Sigmoid colon (tissue), 7 donors: Measurements from ENCODE around the gene SORCS1. TPM values are rescaled to one million over a fixed set of nuclear protein-coding genes. Genes with fewer than 3 reads are reported as not detected.
A peak's percentile ranks its signal among the peaks of the same experiment; 100 is the strongest.

Source experiments
- DNase-seq: peaks from one replicate; pipeline ENCODE4 v3.0.0-alpha.2; 2019
- H3K27ac ChIP-seq, 4 donors: fragments of 200-600 bp; sonication (generic); one replicate each; pipeline ENCODE4 v1.5.1; 2016 to 2019; ENCODE audit warnings: mild to moderate bottlenecking in 1 of 4
- H3K27me3 ChIP-seq, 3 donors: fragments of 200-600 bp; sonication (generic); one replicate each; pipeline ENCODE4 v1.5.1; 2019; ENCODE audit warnings: mild to moderate bottlenecking in 1 of 3
- H3K36me3 ChIP-seq, 4 donors: fragments of 200-600 bp; sonication (generic); one replicate each; pipeline ENCODE4 v1.5.1; 2016 to 2019
- H3K4me1 ChIP-seq, 4 donors: fragments of 200-600 bp; sonication (generic); one replicate each; pipeline ENCODE4 v1.5.1; 2017 to 2019
- H3K4me3 ChIP-seq, 4 donors: fragments of 200-600 bp; sonication (generic); one replicate each; pipeline ENCODE4 v1.5.1; 2017 to 2019; ENCODE audit warnings: mild to moderate bottlenecking in 2 of 4, moderate library complexity in 1 of 4
- H3K9me3 ChIP-seq, 4 donors: fragments of 200-600 bp in 3 of 4; sonication (generic) in 3 of 4; one replicate each; pipeline versions ENCODE4 v1.5.1 to v1.6.1; 2013 to 2019
- EP300 ChIP-seq, 4 donors: sonication (generic); formaldehyde crosslinking; IDR thresholded peaks; one replicate each; pipeline ENCODE4 v1.6.1; 2017; ENCODE audit warnings: antibody characterized with exemption in 4 of 4
- POLR2A ChIP-seq, 2 donors: fragments of 450-650 bp; IDR thresholded peaks; one replicate each; pipeline ENCODE4 v1.6.1; 2016; ENCODE audit warnings: antibody characterized with exemption in 2 of 2, mild to moderate bottlenecking in 2 of 2, moderate library complexity in 2 of 2
- POLR2AphosphoS5 ChIP-seq, 4 donors: sonication (generic); formaldehyde crosslinking; IDR thresholded peaks; one replicate each; pipeline ENCODE4 v1.6.1; 2017; ENCODE audit warnings: antibody characterized with exemption in 4 of 4
- WGBS, 2 donors: extraction: QIAGEN DNeasy Blood & Tissue Kit; methylation state at CpG; one replicate each; pipeline ENCODE4 v1.1.7; 2013; 5-methylcytosine and 5-hydroxymethylcytosine counted together
- intact Hi-C: fragments of 100-400 bp; cut with DNase I; formaldehyde crosslinking; loops from one replicate; pipeline ENCODE4 v1.15.1; 2023
- polyA plus RNA-seq, 3 donors: library from polyadenylated mRNA; stranded (reverse); fragments of 200-250 nt; gene quantifications; one replicate each; pipeline ENCODE4 v1.2.3, GENCODE V29; 2013
- total RNA-seq, 4 donors: library from RNA; depleted of rRNA; stranded (reverse); fragments of >200 nt; gene quantifications; one replicate each; pipeline ENCODE4 v1.1.0, GENCODE V29; 2016
- TF ChIP-seq, protein P1 (sequence below), 4 experiments: fragments of 450-650 bp in 3 of 4; fragments of 200-600 bp in 1 of 4; IDR thresholded peaks; one replicate each; pipeline ENCODE4 v1.5.1; 2016 to 2019; ENCODE audit warnings: antibody characterized with exemption in 4 of 4, mild to moderate bottlenecking in 3 of 4, moderate library complexity in 2 of 4
- donor health status: healthy with polysubstance abuse.
- donor health status: Bipolar disorder and iron deficiency.
- donor health status: healthy.

Gene SORCS1
- total and polyA plus RNA-seq, 7 donors = 2.5 to 18.3 (median 8.7) TPM; not detected in 1

DNA sequence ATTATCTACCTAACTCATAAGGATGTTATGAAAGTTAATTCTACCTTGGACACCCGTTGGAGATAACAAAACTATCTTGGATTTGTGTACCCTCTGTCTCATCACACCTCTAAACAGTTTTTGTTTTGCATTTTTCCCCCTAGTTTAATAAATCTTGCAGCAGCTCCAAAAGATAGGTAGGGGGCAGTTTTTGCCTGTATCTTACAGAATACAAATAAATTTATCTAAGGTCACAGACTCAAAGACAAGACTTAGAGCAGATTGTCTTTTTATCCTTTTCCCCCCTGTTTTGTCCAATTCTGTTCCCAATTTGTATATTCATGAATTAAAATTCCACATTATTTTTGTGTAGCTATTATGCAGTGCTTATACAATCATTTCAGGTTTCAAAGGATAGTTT lies 5.0 kb upstream of the SORCS1 start:
- Histone ChIP-seq H3K27ac (no peak overlapping the region), H3K9me3 (no peaks in the 10 kb centered on the region), H3K36me3 (no peaks in the 10 kb centered on the region), H3K27me3 (peaks cover 0 to 45% (median 0%) of the 10 kb centered on the region in 3 donors), H3K4me3 (no peak overlapping the region), H3K4me1 (peaks cover 0 to 8% (median under 1%) of the 10 kb centered on the region in 4 donors)
- WGBS, 2 donors = 11 to 47% methylated on average over 1 of the region's 1 CpG
- TF ChIP-seq POLR2A (IDR thresholded peaks at IDR 0.05) (no peak), POLR2AphosphoS5 (IDR thresholded peaks at IDR 0.05) (no peak), EP300 (IDR thresholded peaks at IDR 0.05) (no peak)
- TF ChIP-seq, protein P1, sequence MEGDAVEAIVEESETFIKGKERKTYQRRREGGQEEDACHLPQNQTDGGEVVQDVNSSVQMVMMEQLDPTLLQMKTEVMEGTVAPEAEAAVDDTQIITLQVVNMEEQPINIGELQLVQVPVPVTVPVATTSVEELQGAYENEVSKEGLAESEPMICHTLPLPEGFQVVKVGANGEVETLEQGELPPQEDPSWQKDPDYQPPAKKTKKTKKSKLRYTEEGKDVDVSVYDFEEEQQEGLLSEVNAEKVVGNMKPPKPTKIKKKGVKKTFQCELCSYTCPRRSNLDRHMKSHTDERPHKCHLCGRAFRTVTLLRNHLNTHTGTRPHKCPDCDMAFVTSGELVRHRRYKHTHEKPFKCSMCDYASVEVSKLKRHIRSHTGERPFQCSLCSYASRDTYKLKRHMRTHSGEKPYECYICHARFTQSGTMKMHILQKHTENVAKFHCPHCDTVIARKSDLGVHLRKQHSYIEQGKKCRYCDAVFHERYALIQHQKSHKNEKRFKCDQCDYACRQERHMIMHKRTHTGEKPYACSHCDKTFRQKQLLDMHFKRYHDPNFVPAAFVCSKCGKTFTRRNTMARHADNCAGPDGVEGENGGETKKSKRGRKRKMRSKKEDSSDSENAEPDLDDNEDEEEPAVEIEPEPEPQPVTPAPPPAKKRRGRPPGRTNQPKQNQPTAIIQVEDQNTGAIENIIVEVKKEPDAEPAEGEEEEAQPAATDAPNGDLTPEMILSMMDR (IDR thresholded peaks at IDR 0.05) = no peak
- DNase-seq = no peak
- intact Hi-C loops = loop anchor here (10.0 kb wide), 1 partner anchor 645 kb away; no protein-coding TSS in a partner anchor

GRCh38 chr10:107168738-107169137 lies 4.2 kb upstream of the SORCS1 start:
- 82 to 95% methylated on average over 1 of the region's 1 CpG for WGBS, 2 donors
- TF ChIP-seq POLR2AphosphoS5 (IDR thresholded peaks at IDR 0.05) (no peak), POLR2A (IDR thresholded peaks at IDR 0.05) (no peak), EP300 (IDR thresholded peaks at IDR 0.05) (no peak)
- TF ChIP-seq, protein P1 (IDR thresholded peaks at IDR 0.05) = no peak

DNA sequence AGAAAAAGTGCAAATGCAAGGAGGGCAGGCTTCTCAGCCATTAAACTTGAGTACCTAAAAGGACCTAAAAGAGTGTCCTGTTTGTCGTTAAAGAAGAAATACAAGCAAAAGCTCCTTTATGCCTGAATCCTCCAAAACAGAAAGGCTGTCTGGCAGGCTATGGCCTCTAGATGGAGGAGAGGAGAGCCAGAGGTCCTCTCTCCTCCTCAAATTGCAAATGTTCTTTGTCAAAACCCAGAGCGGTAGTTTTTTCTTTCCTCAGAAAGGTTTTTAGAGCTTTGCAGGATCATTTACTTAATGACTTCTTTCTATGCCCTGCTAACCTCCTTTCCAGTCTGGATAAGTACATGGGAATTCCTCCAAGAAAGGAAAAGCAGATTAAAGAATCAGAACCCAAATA lies 1.9 kb upstream of the SORCS1 start:
- H3K27ac ChIP-seq = no peak overlapping the region
- intact Hi-C loops = loop anchor here (10.0 kb wide), 1 partner anchor 648 kb away; no protein-coding TSS in a partner anchor
- no peak for DNase-seq
- H3K27me3 ChIP-seq = peaks cover 0 to 52% (median 0%) of the 10 kb centered on the region in 3 donors
- no peaks in the 10 kb centered on the region for H3K36me3 ChIP-seq
- H3K4me1 ChIP-seq = peaks cover 0 to 25% (median 10%) of the 10 kb centered on the region in 4 donors
- no peak overlapping the region for H3K4me3 ChIP-seq
- H3K9me3 ChIP-seq = no peaks in the 10 kb centered on the region
- WGBS, 2 donors = 54 to 74% methylated on average over 2 of the region's 2 CpGs
- TF ChIP-seq, protein P1 (IDR thresholded peaks at IDR 0.05) = no peak
- TF ChIP-seq EP300 (IDR thresholded peaks at IDR 0.05) = no peak
- TF ChIP-seq POLR2A (IDR thresholded peaks at IDR 0.05) = no peak
- TF ChIP-seq POLR2AphosphoS5 (IDR thresholded peaks at IDR 0.05) = no peak

More at GRCh38 chr10:107168738-107169137, 4.2 kb upstream of the SORCS1 start:
- intact Hi-C loops = loop anchor here (10.0 kb wide), 1 partner anchor 646 kb away; no protein-coding TSS in a partner anchor
- Histone ChIP-seq H3K9me3 (no peaks in the 10 kb centered on the region), H3K4me1 (peaks cover 0 to 14% (median 7%) of the 10 kb centered on the region in 4 donors), H3K4me3 (no peak overlapping the region), H3K27ac (no peak overlapping the region), H3K36me3 (no peaks in the 10 kb centered on the region), H3K27me3 (peaks cover 0 to 51% (median 0%) of the 10 kb centered on the region in 3 donors)
- DNase-seq = no peak

DNA sequence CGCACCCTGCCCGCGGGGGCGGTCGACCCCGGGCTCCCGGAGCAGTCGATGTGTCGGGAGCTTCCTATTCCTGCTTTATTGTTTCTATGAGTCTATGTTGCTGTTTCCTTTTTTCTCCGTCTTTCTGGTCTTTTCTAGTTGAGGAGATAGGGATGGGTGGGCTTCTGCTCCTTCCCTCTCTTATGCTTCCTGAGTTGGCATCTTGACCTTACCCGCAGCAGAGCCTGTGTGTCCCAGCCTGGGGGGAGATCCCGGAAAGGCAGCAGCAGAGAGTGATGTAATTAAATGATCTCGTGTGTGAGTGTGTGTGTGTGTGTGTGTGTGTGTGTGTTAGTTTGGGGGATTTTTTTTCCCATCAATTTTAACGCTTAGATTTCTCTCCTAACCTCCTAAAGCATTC lies 486 bp upstream of the SORCS1 start:
- peak overlapping the region in 3 of 4 donors; percentile 46 to 66 (median 63) for H3K27ac ChIP-seq

More for the DNA sequence above, 486 bp upstream of the SORCS1 start:
- H3K36me3 ChIP-seq = no peaks in the 10 kb centered on the region
- TF ChIP-seq POLR2A (IDR thresholded peaks at IDR 0.05) (no peak), POLR2AphosphoS5 (IDR thresholded peaks at IDR 0.05) (no peak), EP300 (IDR thresholded peaks at IDR 0.05) (no peak)
- TF ChIP-seq, protein P1 (IDR thresholded peaks at IDR 0.05) = no peak
- H3K4me3 ChIP-seq = peak overlapping the region; percentile 32 to 63 (median 55)
- DNase-seq = no peak
- 2% methylated on average over 14 of the region's 14 CpGs for WGBS, 2 donors
- H3K27me3 ChIP-seq = peaks cover 0 to 49% (median 0%) of the 10 kb centered on the region in 3 donors
- no peaks in the 10 kb centered on the region for H3K9me3 ChIP-seq
- intact Hi-C loops = loop anchor here (5.0 to 10.0 kb wide), 4 partner anchors 268 to 650 kb away; no protein-coding TSS in a partner anchor
- peaks cover 0 to 25% (median 10%) of the 10 kb centered on the region in 4 donors for H3K4me1 ChIP-seq
